ENCODE measurements around the gene PYDC1.

PYDC1 gene

GRCh38 chr16:31168848-31169247, 48.1 kb downstream of the PYDC1 start:
- Histone ChIP-seq H3K36me3 (replicated peaks; ENCODE audit: insufficient read depth, low read length) (no peaks in the 10 kb centered on the region), H3K9me2 (replicated peaks; ENCODE audit: insufficient read depth, low read length) (no peaks in the 10 kb centered on the region), H3K9me3 (replicated peaks; ENCODE audit: insufficient read depth, low read length) (no peaks in the 10 kb centered on the region), H3F3A (ENCODE audit: insufficient read depth, low read length) (no peaks in the 10 kb centered on the region), H2AFZ (ENCODE audit: low read length) (no peak overlapping the region), H3K79me2 (ENCODE audit: low read length) (no peaks in the 10 kb centered on the region), H3K4me2 (ENCODE audit: low read depth, low read length) (no peak overlapping the region), H3K9ac (ENCODE audit: low read length) (no peak overlapping the region), H3K27ac (ENCODE audit: low read length) (no peak overlapping the region), H3K4me3 (ENCODE audit: low read length) (no peak overlapping the region), H3K4me1 (ENCODE audit: low read length) (no peaks in the 10 kb centered on the region), H3K27me3 (replicated peaks; ENCODE audit: insufficient read depth, low read length) (peaks cover 41% of the 10 kb centered on the region), H4K20me1 (ENCODE audit: insufficient read depth, low read length) (no peaks in the 10 kb centered on the region)
- TF ChIP-seq, protein P1, sequence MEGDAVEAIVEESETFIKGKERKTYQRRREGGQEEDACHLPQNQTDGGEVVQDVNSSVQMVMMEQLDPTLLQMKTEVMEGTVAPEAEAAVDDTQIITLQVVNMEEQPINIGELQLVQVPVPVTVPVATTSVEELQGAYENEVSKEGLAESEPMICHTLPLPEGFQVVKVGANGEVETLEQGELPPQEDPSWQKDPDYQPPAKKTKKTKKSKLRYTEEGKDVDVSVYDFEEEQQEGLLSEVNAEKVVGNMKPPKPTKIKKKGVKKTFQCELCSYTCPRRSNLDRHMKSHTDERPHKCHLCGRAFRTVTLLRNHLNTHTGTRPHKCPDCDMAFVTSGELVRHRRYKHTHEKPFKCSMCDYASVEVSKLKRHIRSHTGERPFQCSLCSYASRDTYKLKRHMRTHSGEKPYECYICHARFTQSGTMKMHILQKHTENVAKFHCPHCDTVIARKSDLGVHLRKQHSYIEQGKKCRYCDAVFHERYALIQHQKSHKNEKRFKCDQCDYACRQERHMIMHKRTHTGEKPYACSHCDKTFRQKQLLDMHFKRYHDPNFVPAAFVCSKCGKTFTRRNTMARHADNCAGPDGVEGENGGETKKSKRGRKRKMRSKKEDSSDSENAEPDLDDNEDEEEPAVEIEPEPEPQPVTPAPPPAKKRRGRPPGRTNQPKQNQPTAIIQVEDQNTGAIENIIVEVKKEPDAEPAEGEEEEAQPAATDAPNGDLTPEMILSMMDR (IDR thresholded peaks at IDR 0.05; ENCODE audit: low read length): no peak
- TF ChIP-seq EZH2phosphoT487 (IDR thresholded peaks at IDR 0.05; ENCODE audit: low read length) (no peak), EZH2 (optimal IDR thresholded peaks at IDR 0.05; ENCODE audit: low read depth, low read length) (no peak)
- DNase-seq: no peak

DNA sequence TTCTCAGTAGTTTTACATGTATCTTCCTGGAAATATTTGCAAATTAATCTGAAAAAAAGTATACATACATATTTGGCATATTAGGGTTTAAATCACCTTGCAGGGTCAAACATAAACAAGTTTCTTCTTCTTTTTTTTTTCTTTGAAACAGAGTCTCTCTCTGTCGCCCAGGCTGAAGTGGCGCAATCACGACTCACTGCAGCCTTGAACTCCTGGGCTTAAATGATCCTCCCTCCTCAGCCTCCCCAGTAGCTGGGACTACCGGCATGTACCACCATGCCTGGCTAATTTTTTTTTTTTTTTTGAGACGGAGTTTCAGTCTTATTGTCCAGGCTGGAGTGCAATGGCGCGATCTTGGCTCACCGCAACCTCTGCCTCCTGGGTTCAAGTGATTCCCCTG, 49.6 kb downstream of the PYDC1 start:
- H3K4me2 ChIP-seq (ENCODE audit: low read depth, low read length): no peak overlapping the region
- H3K4me3 ChIP-seq (ENCODE audit: low read length): no peak overlapping the region

More for the DNA sequence above, 49.6 kb downstream of the PYDC1 start:
- Histone ChIP-seq H3F3A (ENCODE audit: insufficient read depth, low read length) (no peaks in the 10 kb centered on the region), H3K4me1 (ENCODE audit: low read length) (no peaks in the 10 kb centered on the region), H3K27ac (ENCODE audit: low read length) (no peak overlapping the region), H3K9ac (ENCODE audit: low read length) (no peak overlapping the region), H4K20me1 (ENCODE audit: insufficient read depth, low read length) (no peaks in the 10 kb centered on the region), H3K79me2 (ENCODE audit: low read length) (no peaks in the 10 kb centered on the region), H2AFZ (ENCODE audit: low read length) (no peak overlapping the region), H3K9me3 (replicated peaks; ENCODE audit: insufficient read depth, low read length) (no peaks in the 10 kb centered on the region), H3K9me2 (replicated peaks; ENCODE audit: insufficient read depth, low read length) (no peaks in the 10 kb centered on the region), H3K27me3 (replicated peaks; ENCODE audit: insufficient read depth, low read length) (peaks cover 40% of the 10 kb centered on the region), H3K36me3 (replicated peaks; ENCODE audit: insufficient read depth, low read length) (no peaks in the 10 kb centered on the region)
- no peak for DNase-seq
- TF ChIP-seq EZH2 (optimal IDR thresholded peaks at IDR 0.05; ENCODE audit: low read depth, low read length) (no peak), EZH2phosphoT487 (IDR thresholded peaks at IDR 0.05; ENCODE audit: low read length) (no peak)
- TF ChIP-seq, protein P1 (IDR thresholded peaks at IDR 0.05; ENCODE audit: low read length): no peak
